Pancreas (tissue), 10 donors: ENCODE measurements around the gene FAM3C. TPM values are rescaled to one million over a fixed set of nuclear protein-coding genes. Genes with fewer than 3 reads are reported as not detected.
A peak's percentile ranks its signal among the peaks of the same experiment; 100 is the strongest.

Source experiments
- ATAC-seq, 4 donors: fragments of 200-7000 bp; cut with Tn5 transposase; one replicate each; pipeline versions ENCODE4 v1.8.0 to v1.9.1; 2020; ENCODE audit warnings: mild to moderate bottlenecking in 4 of 4, moderate library complexity in 4 of 4
- DNase-seq, 6 donors: peaks; one replicate each; pipeline ENCODE4 v3.0.0-alpha.2; 2020
- FAIRE-seq: peaks from 2 replicates; lab custom pipeline; 2012; peaks lifted over from hg19 to GRCh38; lab: Jason Lieb, UNC
- H3K27ac ChIP-seq, 4 donors: fragments of 200-600 bp; sonication (generic); 1 replicate in 3 of 4; 2 replicates in 1 of 4; pipeline versions ENCODE4 v1.5.0 to v1.8.0; 2020
- H3K27me3 ChIP-seq, 4 donors: fragments of 200-600 bp; one replicate each; pipeline ENCODE4 v1.8.0; 2021
- H3K36me3 ChIP-seq, 3 donors: fragments of 200-600 bp; sonication (generic) in 1 of 3; one replicate each; pipeline versions ENCODE4 v1.5.0 to v1.8.0; 2020 to 2021
- H3K4me1 ChIP-seq, 3 donors: fragments of 200-600 bp; one replicate each; pipeline ENCODE4 v1.8.0; 2021
- H3K4me3 ChIP-seq, 4 donors: fragments of 200-600 bp; sonication (generic) in 2 of 4; one replicate each; pipeline versions ENCODE4 v1.5.0 to v1.8.0; 2020 to 2021
- H3K9me3 ChIP-seq, 4 donors: fragments of 200-600 bp; one replicate each; pipeline ENCODE4 v1.8.0; 2021
- WGBS, 2 donors: extraction: QIAGEN DNeasy Blood & Tissue Kit; methylation state at CpG; one replicate each; pipeline ENCODE4 v1.1.7; 2013; 5-methylcytosine and 5-hydroxymethylcytosine counted together
- intact Hi-C, 3 donors: fragments of 100-400 bp; cut with DNase I; formaldehyde crosslinking; loops; one replicate each; pipeline versions ENCODE4 v1.11.1 to v1.14.2; 2022
- polyA plus RNA-seq, 2 donors: library from polyadenylated mRNA; stranded (reverse); fragments of 200-250 nt; gene quantifications; one replicate each; pipeline ENCODE4 v1.2.3, GENCODE V29; 2013
- total RNA-seq, 6 donors: library from RNA; stranded (reverse); fragmentation: NEBNext Ultra II Directional in 4 of 6; extraction: Animal tissue kit (Norgen Biotek cat#: 25700) in 4 of 6; gene quantifications; one replicate each; pipeline versions ENCODE4 v1.2.1 to v1.2.4, GENCODE V29; 2021 to 2023
- TF ChIP-seq, protein P1 (sequence below), 4 donors: fragments of 200-600 bp; sonication (generic) in 3 of 4; IDR thresholded peaks; one replicate each; pipeline versions ENCODE4 v1.5.0 to v1.8.0; 2021; ENCODE audit warnings: antibody characterized with exemption in 4 of 4
- donor health status: healthy with polysubstance abuse.
- donor health status: DM: no; HTN: no; CAD: no; lungs with moderate emphysema.
- donor health status: DM: no; HTN: no; CAD: no.
- donor health status: control.
- donor health status: control.
- donor health status: Bipolar disorder and iron deficiency.
- donor health status: DM: yes; HTN: yes; CAD: no.
- donor health status: DM: no; HTN: no; CAD: no.
- donor health status: DM: no; HTN: no; CAD: no.
- donor health status: DM: yes; HTN: yes; CAD: no.

The FAM3C gene
- total and polyA plus RNA-seq, 8 donors: 18.2 to 43.6 (median 37.4) TPM

DNA sequence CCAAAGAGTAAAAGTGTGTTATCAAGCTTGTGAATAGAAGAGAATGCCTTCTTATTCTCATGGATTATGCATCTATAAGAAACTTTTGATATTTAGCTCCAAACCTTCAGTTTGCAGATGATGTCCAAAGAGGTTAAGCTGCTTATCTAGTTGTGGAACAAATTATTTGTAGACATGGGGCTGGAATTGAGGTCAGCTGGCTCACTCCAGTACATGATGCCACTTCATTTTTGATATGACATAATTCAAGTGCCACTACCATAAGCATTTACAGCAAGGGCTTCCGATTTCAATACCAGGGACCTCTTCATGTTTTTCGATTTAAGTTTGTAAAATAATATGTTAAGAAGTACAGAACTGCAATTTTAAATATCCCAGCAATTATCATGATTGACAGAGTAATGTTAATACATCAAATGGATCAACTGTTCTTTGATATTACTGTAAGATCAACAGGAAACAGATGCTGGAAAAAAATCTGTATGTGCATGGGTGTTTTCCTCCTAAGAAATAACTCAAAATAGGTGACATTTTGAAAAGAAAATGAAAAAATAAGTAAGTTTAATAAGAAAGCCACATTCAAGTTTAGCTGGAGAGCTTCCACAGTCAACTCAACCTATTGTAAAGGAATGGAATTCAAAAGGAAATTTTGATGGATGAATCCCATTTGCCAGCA, 12.7 kb downstream of the FAM3C start:
- Histone ChIP-seq H3K27me3 (no peaks in the 10 kb centered on the region), H3K27ac (peak overlapping the region in 3 of 4 donors; percentile 3 to 61 (median 25)), H3K4me1 (peaks cover 27 to 50% (median 40%) of the 10 kb centered on the region in 3 donors), H3K36me3 (peaks cover 0 to 2% (median 0%) of the 10 kb centered on the region in 3 donors), H3K9me3 (no peaks in the 10 kb centered on the region), H3K4me3 (no peak overlapping the region)
- TF ChIP-seq, protein P1, sequence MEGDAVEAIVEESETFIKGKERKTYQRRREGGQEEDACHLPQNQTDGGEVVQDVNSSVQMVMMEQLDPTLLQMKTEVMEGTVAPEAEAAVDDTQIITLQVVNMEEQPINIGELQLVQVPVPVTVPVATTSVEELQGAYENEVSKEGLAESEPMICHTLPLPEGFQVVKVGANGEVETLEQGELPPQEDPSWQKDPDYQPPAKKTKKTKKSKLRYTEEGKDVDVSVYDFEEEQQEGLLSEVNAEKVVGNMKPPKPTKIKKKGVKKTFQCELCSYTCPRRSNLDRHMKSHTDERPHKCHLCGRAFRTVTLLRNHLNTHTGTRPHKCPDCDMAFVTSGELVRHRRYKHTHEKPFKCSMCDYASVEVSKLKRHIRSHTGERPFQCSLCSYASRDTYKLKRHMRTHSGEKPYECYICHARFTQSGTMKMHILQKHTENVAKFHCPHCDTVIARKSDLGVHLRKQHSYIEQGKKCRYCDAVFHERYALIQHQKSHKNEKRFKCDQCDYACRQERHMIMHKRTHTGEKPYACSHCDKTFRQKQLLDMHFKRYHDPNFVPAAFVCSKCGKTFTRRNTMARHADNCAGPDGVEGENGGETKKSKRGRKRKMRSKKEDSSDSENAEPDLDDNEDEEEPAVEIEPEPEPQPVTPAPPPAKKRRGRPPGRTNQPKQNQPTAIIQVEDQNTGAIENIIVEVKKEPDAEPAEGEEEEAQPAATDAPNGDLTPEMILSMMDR (IDR thresholded peaks at IDR 0.05): no peak
- WGBS, 2 donors: 83 to 84% methylated on average over 2 of the region's 2 CpGs
- DNase-seq: no peak
- no peak for ATAC-seq
- intact Hi-C loops: no loop called here
- FAIRE-seq: no peak

DNA sequence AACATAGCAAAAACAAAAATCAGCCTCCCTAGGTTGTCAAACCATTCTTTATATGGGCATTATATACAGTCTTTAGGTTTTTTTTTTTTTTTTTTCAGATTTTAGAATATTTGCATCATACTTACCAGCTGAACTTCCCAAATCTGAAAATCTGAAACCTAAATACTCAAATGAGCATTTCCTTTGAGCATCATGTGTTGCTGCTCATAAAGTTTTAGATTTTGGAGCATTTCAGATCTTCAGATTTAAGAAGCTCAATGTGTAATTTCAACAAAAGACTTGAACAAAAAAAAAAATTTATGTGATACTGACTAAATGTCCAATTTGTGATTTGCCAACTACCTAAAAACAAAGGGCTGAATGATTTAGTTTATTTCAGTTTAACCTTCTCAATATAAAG, 13.6 kb downstream of the FAM3C start:
- H3K36me3 ChIP-seq: peaks cover 0 to 7% (median 3%) of the 10 kb centered on the region in 3 donors
- ATAC-seq (no peak), FAIRE-seq (peak; percentile 53), DNase-seq (no peak)
- intact Hi-C loops: no loop called here
- no peak overlapping the region for H3K4me3 ChIP-seq
- TF ChIP-seq, protein P1 (IDR thresholded peaks at IDR 0.05): no peak
- no peak overlapping the region for H3K27ac ChIP-seq
- peaks cover 27 to 50% (median 40%) of the 10 kb centered on the region in 3 donors for H3K4me1 ChIP-seq
- H3K9me3 ChIP-seq: no peaks in the 10 kb centered on the region
- no peaks in the 10 kb centered on the region for H3K27me3 ChIP-seq

DNA sequence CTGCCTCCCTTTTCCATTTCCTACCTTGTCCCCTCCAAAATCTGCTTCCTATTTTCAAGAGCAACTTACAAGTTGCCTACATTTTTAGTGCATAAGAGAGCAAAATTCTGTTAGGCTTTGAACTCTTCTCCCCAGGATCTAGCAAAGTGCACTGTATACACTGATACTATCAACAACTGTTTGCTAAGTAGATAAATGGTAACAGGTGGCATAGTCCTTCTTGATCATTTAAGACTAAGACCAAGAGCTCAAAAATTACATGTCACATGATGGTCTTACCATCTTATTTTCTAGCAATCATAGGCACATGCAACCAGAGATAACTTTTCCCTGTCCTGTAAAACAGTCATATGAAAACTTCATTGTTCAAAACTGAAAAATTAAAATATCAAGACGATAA, 16.2 kb downstream of the FAM3C start:
- peaks cover 9 to 38% (median 25%) of the 10 kb centered on the region in 3 donors for H3K4me1 ChIP-seq
- H3K27me3 ChIP-seq: no peaks in the 10 kb centered on the region
- TF ChIP-seq, protein P1 (IDR thresholded peaks at IDR 0.05): no peak
- ATAC-seq: no peak
- intact Hi-C loops: no loop called here
- WGBS, 2 donors: 84 to 88% methylated on average over 1 of the region's 1 CpG
- no peak for FAIRE-seq
- no peak overlapping the region for H3K27ac ChIP-seq
- no peak for DNase-seq
- peaks cover 0 to 7% (median 3%) of the 10 kb centered on the region in 3 donors for H3K36me3 ChIP-seq
- no peak overlapping the region for H3K4me3 ChIP-seq
- H3K9me3 ChIP-seq: no peaks in the 10 kb centered on the region

DNA sequence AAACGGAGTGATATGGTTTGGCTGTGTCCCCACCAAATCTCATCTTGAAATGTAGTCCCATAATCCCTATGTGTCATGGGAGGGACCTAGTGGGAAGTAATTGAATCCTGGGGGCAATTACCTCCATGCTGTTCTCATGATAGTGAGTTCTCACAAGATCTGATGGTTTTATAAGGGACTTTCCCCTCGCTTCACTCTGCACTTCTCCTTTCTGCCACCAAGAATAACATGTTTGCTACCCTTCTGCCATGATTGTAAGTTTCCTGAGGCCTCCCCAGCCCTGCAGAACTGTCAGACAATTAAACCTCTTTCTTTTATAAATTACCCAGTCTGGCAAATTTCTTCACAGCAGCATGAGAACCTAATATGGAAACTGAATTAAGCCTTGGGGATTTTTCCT, 19.1 kb downstream of the FAM3C start:
- FAIRE-seq (no peak), DNase-seq (no peak), ATAC-seq (no peak)
- intact Hi-C loops: no loop called here
- Histone ChIP-seq H3K4me3 (no peak overlapping the region), H3K27ac (no peak overlapping the region), H3K9me3 (no peaks in the 10 kb centered on the region), H3K27me3 (no peaks in the 10 kb centered on the region), H3K4me1 (peaks cover 0 to 16% (median 9%) of the 10 kb centered on the region in 3 donors), H3K36me3 (peaks cover 0 to 7% (median 3%) of the 10 kb centered on the region in 3 donors)
- WGBS, 2 donors: 91 to 92% methylated on average over 2 of the region's 2 CpGs
- TF ChIP-seq, protein P1 (IDR thresholded peaks at IDR 0.05): no peak

DNA sequence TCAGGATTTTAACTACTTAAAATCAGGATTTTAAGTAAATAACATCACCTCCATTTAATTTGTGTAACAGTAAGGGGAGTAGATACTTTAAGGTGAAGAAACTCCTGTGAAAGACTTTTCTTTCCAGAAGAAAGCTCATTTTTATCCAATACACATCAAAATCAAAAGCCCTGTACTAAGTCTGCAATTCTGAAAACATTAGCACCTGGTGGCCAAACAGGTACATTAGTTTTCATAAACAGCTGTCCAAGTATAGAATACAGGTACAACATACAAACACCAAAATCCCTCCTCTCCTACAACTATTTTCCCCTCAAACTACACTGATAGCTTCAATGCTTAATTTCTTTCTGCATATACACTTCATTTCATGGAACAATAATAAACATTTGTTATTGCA, 22.9 kb downstream of the FAM3C start:
- no peak for DNase-seq
- H3K4me1 ChIP-seq: peaks cover 0 to 9% (median 6%) of the 10 kb centered on the region in 3 donors
- no peak for ATAC-seq
- TF ChIP-seq, protein P1 (IDR thresholded peaks at IDR 0.05): peak in 1 of 4 donors; percentile 20
- H3K9me3 ChIP-seq: no peaks in the 10 kb centered on the region
- H3K27ac ChIP-seq: no peak overlapping the region
- intact Hi-C loops: no loop called here
- H3K4me3 ChIP-seq: no peak overlapping the region
- peaks cover 0 to 13% (median 3%) of the 10 kb centered on the region in 3 donors for H3K36me3 ChIP-seq
- no peak for FAIRE-seq
- no peaks in the 10 kb centered on the region for H3K27me3 ChIP-seq
